ENCODE data around the gene MADD. TPM values are rescaled to one million over a fixed set of nuclear protein-coding genes. Genes with fewer than 3 reads are reported as not detected.
A peak's percentile ranks its signal among the peaks of the same experiment; 100 is the strongest.

The MADD gene
- total and polyA plus RNA-seq, 2 experiments from 2014 or later, result 13.4 to 43.8 TPM

DNA sequence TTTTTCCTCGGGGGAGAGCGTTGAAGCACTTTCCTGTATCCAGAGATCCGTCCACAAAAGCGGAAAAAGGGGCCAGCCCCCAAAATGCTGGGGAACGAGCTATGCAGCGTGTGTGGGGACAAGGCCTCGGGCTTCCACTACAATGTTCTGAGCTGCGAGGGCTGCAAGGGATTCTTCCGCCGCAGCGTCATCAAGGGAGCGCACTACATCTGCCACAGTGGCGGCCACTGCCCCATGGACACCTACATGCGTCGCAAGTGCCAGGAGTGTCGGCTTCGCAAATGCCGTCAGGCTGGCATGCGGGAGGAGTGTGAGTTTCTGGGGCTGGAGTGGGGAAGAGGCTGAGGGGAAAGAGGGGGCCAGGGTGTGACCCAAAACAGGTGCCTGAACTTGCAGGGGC lies 9.6 kb upstream of the MADD start (continued):
- TF ChIP-seq, protein P1, sequence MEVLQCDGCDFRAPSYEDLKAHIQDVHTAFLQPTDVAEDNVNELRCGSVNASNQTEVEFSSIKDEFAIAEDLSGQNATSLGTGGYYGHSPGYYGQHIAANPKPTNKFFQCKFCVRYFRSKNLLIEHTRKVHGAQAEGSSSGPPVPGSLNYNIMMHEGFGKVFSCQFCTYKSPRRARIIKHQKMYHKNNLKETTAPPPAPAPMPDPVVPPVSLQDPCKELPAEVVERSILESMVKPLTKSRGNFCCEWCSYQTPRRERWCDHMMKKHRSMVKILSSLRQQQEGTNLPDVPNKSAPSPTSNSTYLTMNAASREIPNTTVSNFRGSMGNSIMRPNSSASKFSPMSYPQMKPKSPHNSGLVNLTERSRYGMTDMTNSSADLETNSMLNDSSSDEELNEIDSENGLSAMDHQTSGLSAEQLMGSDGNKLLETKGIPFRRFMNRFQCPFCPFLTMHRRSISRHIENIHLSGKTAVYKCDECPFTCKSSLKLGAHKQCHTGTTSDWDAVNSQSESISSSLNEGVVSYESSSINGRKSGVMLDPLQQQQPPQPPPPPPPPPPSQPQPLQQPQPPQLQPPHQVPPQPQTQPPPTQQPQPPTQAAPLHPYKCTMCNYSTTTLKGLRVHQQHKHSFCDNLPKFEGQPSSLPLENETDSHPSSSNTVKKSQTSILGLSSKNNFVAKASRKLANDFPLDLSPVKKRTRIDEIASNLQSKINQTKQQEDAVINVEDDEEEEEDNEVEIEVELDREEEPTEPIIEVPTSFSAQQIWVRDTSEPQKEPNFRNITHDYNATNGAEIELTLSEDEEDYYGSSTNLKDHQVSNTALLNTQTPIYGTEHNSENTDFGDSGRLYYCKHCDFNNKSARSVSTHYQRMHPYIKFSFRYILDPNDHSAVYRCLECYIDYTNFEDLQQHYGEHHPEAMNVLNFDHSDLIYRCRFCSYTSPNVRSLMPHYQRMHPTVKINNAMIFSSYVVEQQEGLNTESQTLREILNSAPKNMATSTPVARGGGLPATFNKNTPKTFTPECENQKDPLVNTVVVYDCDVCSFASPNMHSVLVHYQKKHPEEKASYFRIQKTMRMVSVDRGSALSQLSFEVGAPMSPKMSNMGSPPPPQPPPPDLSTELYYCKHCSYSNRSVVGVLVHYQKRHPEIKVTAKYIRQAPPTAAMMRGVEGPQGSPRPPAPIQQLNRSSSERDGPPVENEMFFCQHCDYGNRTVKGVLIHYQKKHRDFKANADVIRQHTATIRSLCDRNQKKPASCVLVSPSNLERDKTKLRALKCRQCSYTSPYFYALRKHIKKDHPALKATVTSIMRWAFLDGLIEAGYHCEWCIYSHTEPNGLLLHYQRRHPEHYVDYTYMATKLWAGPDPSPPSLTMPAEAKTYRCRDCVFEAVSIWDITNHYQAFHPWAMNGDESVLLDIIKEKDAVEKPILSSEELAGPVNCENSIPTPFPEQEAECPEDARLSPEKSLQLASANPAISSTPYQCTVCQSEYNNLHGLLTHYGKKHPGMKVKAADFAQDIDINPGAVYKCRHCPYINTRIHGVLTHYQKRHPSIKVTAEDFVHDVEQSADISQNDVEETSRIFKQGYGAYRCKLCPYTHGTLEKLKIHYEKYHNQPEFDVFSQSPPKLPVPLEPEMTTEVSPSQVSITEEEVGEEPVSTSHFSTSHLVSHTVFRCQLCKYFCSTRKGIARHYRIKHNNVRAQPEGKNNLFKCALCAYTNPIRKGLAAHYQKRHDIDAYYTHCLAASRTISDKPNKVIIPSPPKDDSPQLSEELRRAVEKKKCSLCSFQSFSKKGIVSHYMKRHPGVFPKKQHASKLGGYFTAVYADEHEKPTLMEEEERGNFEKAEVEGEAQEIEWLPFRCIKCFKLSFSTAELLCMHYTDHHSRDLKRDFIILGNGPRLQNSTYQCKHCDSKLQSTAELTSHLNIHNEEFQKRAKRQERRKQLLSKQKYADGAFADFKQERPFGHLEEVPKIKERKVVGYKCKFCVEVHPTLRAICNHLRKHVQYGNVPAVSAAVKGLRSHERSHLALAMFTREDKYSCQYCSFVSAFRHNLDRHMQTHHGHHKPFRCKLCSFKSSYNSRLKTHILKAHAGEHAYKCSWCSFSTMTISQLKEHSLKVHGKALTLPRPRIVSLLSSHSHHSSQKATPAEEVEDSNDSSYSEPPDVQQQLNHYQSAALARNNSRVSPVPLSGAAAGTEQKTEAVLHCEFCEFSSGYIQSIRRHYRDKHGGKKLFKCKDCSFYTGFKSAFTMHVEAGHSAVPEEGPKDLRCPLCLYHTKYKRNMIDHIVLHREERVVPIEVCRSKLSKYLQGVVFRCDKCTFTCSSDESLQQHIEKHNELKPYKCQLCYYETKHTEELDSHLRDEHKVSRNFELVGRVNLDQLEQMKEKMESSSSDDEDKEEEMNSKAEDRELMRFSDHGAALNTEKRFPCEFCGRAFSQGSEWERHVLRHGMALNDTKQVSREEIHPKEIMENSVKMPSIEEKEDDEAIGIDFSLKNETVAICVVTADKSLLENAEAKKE (CRISPR knock-in tag; IDR thresholded peaks at IDR 0.05), result no peak
- no peak for TF ChIP-seq CTCF (conservative IDR thresholded peaks at IDR 0.05; ENCODE audit: low read depth in 2 of 2)
- TF ChIP-seq STAT1 (IDR thresholded peaks at IDR 0.05; ENCODE audit: unreplicated experiment), result no peak

DNA sequence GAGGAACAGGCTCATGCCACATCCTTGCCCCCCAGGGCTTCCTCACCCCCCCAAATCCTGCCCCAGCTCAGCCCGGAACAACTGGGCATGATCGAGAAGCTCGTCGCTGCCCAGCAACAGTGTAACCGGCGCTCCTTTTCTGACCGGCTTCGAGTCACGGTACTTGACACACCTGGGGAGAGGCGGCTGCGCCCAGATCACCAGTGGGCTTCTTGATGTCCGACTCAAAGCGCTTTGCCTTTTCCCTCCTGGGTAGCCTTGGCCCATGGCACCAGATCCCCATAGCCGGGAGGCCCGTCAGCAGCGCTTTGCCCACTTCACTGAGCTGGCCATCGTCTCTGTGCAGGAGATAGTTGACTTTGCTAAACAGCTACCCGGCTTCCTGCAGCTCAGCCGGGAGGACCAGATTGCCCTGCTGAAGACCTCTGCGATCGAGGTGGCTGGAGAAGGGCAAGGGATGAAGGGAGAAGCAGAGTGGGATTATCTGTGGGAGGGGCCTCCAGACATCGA lies 8.6 kb upstream of the MADD start:
- ATAC-seq, result no peak
- Histone ChIP-seq H3K27me3 (ENCODE audit: insufficient read depth) (no peaks in the 10 kb centered on the region), H4K20me1 (replicated peaks; ENCODE audit: insufficient read depth) (no peaks in the 10 kb centered on the region), H3K4me1 (ENCODE audit: insufficient read depth) (peaks cover 28% of the 10 kb centered on the region), H3K79me2 (replicated peaks; ENCODE audit: insufficient read depth) (no peaks in the 10 kb centered on the region), H3K4me2 (no peak overlapping the region), H3K9me2 (ENCODE audit: insufficient read depth) (no peaks in the 10 kb centered on the region), H3K4me3 (no peak overlapping the region), H3F3A (replicated peaks; ENCODE audit: low read depth) (peaks cover 16% of the 10 kb centered on the region), H3K27ac (ENCODE audit: low read depth) (no peak overlapping the region), H2AFZ (no peak overlapping the region), H3K36me3 (ENCODE audit: insufficient read depth) (no peaks in the 10 kb centered on the region)
- Mint-ChIP-seq H3K4me1 (peaks cover 20% of the 10 kb centered on the region), H3K4me3 (no peak overlapping the region), H3K36me3 (ENCODE audit: low read depth) (no peaks in the 10 kb centered on the region), H3K27ac (0 out of 2 replicates have a peak overlapping the region, but pooled peaks have one; percentile 52), H3K27me3 (ENCODE audit: insufficient read depth, low read depth, poor library complexity) (no peaks in the 10 kb centered on the region), H3K9me3 (no peaks in the 10 kb centered on the region)
- TF ChIP-seq CTCF (conservative IDR thresholded peaks at IDR 0.05; ENCODE audit: low read depth in 2 of 2) (no peak), CREB1 (CRISPR knock-in tag; IDR thresholded peaks at IDR 0.05; ENCODE audit: low read depth) (no peak), NANOG (IDR thresholded peaks at IDR 0.05; ENCODE audit: borderline replicate concordance) (no peak), ZNF114 (CRISPR knock-in tag; IDR thresholded peaks at IDR 0.05) (no peak), ETS1 (IDR thresholded peaks at IDR 0.05) (no peak)
- DNase-seq (ENCODE audit: low spot score), result no peak

Measured in GM23338 (cell line).